NCI-H345 treated with DMSO at 0.1 percent for 48 hours (cell line): ENCODE measurements around the gene LPXN.

Experiments
- DNase-seq: peaks from one replicate; lab custom pipeline; 2025; ENCODE audit not compliant: unreplicated experiment; lab: John Stamatoyannopoulos, UW

The LPXN gene

GRCh38 chr11:58525037-58525614, 50.5 kb downstream of the LPXN start:
- no peak for DNase-seq

GRCh38 chr11:58524232-58525036, 51.2 kb downstream of the LPXN start:
- peak; percentile 35 for DNase-seq

GRCh38 chr11:58513747-58514367, 61.8 kb downstream of the LPXN start:
- peak; percentile 16 for DNase-seq

- DNase-seq = no peak
Observed at GRCh38 chr11:58511636-58512035, 64.0 kb downstream of the LPXN start.

- DNase-seq = no peak
Observed at GRCh38 chr11:58509748-58510147, 65.9 kb downstream of the LPXN start.

- no peak for DNase-seq
Observed at GRCh38 chr11:58508814-58509213, 66.8 kb downstream of the LPXN start.

GRCh38 chr11:58508005-58508404, 67.7 kb downstream of the LPXN start, which contains the start of gene OR5B21:
Gene OR5B21 (minus strand): TSS chr11:58508105. CDS start chr11:58508105, 0 bp downstream.
- no peak for DNase-seq

- DNase-seq = no peak
Observed at GRCh38 chr11:58507355-58507754, 68.3 kb downstream of the LPXN start.

GRCh38 chr11:58506935-58507334, 68.7 kb downstream of the LPXN start:
- DNase-seq = no peak

GRCh38 chr11:58505849-58506248, 69.8 kb downstream of the LPXN start:
- DNase-seq = no peak

GRCh38 chr11:58504232-58504631, 71.4 kb downstream of the LPXN start:
- no peak for DNase-seq

- DNase-seq = no peak
Observed at GRCh38 chr11:58503361-58503856, 72.2 kb downstream of the LPXN start.

GRCh38 chr11:58502004-58502403, 73.7 kb downstream of the LPXN start:
- no peak for DNase-seq

- DNase-seq = no peak
Observed at GRCh38 chr11:58498464-58498863, 77.2 kb downstream of the LPXN start.

- no peak for DNase-seq
Observed at GRCh38 chr11:58497951-58498350, 77.7 kb downstream of the LPXN start.

GRCh38 chr11:58495906-58496305, 79.8 kb downstream of the LPXN start:
- DNase-seq = no peak

GRCh38 chr11:58494101-58494500, 81.6 kb downstream of the LPXN start:
- no peak for DNase-seq

- no peak for DNase-seq
Observed at GRCh38 chr11:58493676-58494075, 82.0 kb downstream of the LPXN start.

- DNase-seq = no peak
Observed at GRCh38 chr11:58490827-58491226, 84.8 kb downstream of the LPXN start.

- DNase-seq = no peak
Observed at GRCh38 chr11:58487170-58487569, 88.5 kb downstream of the LPXN start.

GRCh38 chr11:58485961-58486360, 89.7 kb downstream of the LPXN start:
- DNase-seq = no peak
